AG08396 (cell line): Measurements from ENCODE around the gene AEN.
"Not testable (repeated sequence)": the region's sequence is repeated elsewhere in the genome, so short reads cannot be mapped to it uniquely, and the experiment has no call there.

Experiments used
- DNase-seq: peaks from one replicate; pipeline ENCODE4 v3.0.0; 2012; ENCODE audit warnings: low spot score, mixed read lengths

Gene AEN

GRCh38 chr15:88630798-88631463, 9.8 kb downstream of the AEN start:
- no peak for DNase-seq

- no peak for DNase-seq
Observed at GRCh38 chr15:88631464-88632028, 10.4 kb downstream of the AEN start.

GRCh38 chr15:88632797-88633196, 11.7 kb downstream of the AEN start:
- DNase-seq, result not testable (repeated sequence)

- DNase-seq, result no peak
Observed at GRCh38 chr15:88634449-88634848, 13.3 kb downstream of the AEN start.

GRCh38 chr15:88635318-88635717, 14.2 kb downstream of the AEN start:
- DNase-seq, result no peak

GRCh38 chr15:88636050-88636449, 14.9 kb downstream of the AEN start:
- DNase-seq, result no peak

- DNase-seq, result no peak
Observed at GRCh38 chr15:88636654-88637053, 15.5 kb downstream of the AEN start.

- no peak for DNase-seq
Observed at GRCh38 chr15:88637436-88637835, 16.3 kb downstream of the AEN start.

- DNase-seq, result no peak
Observed at GRCh38 chr15:88637841-88638625, 16.9 kb downstream of the AEN start.

- peak; percentile 95 for DNase-seq
Observed at GRCh38 chr15:88638626-88639372, 17.7 kb downstream of the AEN start, which contains the start of gene ISG20. Gene ISG20 (plus strand): TSS chr15:88639016. CDS start chr15:88639367, 351 bp downstream.

- no peak for DNase-seq
Observed at GRCh38 chr15:88641959-88642452, 20.9 kb downstream of the AEN start.

GRCh38 chr15:88642514-88642913, 21.4 kb downstream of the AEN start:
- DNase-seq, result not testable (repeated sequence)

- DNase-seq, result no peak
Observed at GRCh38 chr15:88644741-88645140, 23.6 kb downstream of the AEN start.

GRCh38 chr15:88645171-88646087, 24.3 kb downstream of the AEN start:
- no peak for DNase-seq

GRCh38 chr15:88646088-88646405, 24.9 kb downstream of the AEN start:
- no peak for DNase-seq

- no peak for DNase-seq
Observed at GRCh38 chr15:88646951-88647350, 25.8 kb downstream of the AEN start.

GRCh38 chr15:88647351-88648105, 26.4 kb downstream of the AEN start:
- DNase-seq, result no peak

GRCh38 chr15:88648357-88649214, 27.4 kb downstream of the AEN start:
- no peak for DNase-seq

- DNase-seq, result peak; percentile 79
Observed at GRCh38 chr15:88649286-88649733, 28.2 kb downstream of the AEN start.
